Activated CD8-positive, alpha-beta memory T cell treated with anti-CD3 and anti-CD28 coated beads for 48 hours (primary cell): ENCODE measurements around the gene IL12RB2.

Experiments used
- DNase-seq, 3 experiments: peaks; one replicate each; pipeline ENCODE4 v3.0.0-alpha.2; 2020; ENCODE audit warnings: low read depth in 2 of 3, low spot score in 2 of 3

Gene IL12RB2, protein sequence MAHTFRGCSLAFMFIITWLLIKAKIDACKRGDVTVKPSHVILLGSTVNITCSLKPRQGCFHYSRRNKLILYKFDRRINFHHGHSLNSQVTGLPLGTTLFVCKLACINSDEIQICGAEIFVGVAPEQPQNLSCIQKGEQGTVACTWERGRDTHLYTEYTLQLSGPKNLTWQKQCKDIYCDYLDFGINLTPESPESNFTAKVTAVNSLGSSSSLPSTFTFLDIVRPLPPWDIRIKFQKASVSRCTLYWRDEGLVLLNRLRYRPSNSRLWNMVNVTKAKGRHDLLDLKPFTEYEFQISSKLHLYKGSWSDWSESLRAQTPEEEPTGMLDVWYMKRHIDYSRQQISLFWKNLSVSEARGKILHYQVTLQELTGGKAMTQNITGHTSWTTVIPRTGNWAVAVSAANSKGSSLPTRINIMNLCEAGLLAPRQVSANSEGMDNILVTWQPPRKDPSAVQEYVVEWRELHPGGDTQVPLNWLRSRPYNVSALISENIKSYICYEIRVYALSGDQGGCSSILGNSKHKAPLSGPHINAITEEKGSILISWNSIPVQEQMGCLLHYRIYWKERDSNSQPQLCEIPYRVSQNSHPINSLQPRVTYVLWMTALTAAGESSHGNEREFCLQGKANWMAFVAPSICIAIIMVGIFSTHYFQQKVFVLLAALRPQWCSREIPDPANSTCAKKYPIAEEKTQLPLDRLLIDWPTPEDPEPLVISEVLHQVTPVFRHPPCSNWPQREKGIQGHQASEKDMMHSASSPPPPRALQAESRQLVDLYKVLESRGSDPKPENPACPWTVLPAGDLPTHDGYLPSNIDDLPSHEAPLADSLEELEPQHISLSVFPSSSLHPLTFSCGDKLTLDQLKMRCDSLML

GRCh38 chr1:67307251-67308060 is at the start of gene IL12RB2:
IL12RB2 (plus strand) TSS chr1:67307873; CDS start chr1:67320369, 12,496 bp downstream.
- peak in 2 of 3 experiments; percentile 29 to 33 for DNase-seq

DNA sequence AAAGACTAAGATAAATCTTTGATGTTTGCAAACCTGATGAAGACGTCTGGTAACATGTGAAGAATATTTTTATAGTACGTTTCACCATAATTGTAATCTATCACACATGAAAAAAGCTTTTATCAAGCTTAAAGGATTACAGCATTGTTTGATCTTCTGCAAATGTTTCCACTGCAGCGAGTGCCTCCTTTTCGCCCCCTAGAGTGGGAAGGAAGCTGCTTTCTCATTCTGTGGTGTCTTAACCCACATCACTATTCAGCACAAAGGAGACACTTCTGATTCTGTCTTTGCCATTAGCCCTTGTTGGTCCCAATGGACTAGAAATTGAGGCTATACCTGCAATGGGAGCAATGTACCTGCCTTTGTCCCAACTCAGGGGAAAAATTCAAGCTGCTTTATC is 46.0 kb upstream of the IL12RB2 start:
- no peak for DNase-seq

DNA sequence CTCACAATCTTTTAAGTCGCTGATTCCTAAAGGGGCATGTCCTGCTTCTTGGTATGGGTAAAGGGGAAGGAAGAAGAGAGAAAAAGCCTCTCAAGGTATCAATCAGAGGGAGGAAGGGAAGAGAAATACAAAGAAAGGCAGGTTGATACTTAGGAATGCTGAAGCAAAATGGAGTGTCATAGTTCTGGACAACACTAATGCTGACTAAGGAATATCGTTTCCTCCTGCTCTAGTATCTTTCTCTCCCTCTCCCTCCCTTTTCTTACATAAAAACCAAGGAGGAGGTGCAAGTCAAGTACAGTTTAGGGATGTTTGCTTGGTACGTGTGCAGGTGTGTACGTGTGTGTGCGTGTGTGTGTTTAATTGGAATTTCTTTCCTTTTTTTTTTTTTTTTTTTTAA is 44.9 kb upstream of the IL12RB2 start:
- DNase-seq = no peak

DNA sequence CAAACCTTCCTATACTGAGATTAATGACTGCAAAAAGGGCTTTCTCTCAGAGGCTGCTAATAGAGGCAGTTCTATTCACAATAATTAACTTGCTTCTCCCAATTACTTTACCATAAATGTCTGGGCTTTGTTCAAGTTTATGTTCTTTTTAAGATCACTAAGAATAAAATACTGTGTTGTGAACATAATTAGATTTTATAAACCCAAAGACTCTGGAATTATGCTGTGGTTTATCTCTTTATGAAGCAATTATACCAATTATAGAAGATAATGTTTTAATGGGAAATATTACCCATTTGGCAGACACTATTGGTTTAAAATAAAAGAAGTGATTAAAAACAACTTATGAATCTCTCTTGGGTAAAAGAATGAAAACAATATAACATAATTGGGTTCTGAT is 43.5 kb upstream of the IL12RB2 start:
- DNase-seq = no peak

- no peak for DNase-seq
Observed at GRCh38 chr1:67264899-67265298, 42.8 kb upstream of the IL12RB2 start.

DNA sequence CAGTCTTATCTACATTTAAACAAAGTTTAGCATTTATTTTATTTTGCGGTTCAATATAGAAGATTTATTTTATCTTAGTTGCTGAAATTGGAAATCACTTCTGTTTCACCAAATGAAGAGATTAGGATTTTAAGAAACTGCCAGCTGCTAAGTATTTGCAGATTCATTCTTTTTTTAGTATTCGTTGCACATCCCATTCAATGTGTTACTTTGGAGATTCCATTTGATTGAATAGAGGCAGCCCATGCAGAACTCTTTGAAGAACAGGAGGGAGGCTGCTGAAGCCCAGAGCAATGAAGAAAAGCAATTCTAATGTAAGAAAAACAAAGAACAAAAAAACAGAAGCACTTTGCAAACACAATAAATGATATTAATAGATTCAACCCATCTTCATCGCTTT is 38.6 kb upstream of the IL12RB2 start:
- DNase-seq = no peak

GRCh38 chr1:67270541-67270940 is 37.1 kb upstream of the IL12RB2 start:
- DNase-seq = no peak

DNA sequence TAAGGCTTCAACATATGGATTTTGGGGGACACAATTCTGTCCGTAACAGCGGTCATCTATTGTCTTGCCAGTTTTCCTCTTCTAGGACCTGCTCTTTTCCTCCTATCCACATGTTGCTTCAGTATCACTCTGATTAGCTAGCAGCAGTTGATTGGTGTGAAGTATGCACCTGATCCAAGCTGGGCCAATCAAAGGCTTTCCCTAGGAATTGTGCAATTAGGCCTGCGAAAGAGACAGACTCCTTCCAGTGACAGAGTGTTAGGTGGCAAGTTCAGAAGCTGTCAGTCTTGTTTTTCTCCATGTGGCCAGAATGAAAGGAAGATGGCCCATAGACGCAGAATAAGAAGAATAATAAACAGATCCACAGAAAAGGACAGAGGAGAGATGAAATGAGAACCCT is 34.1 kb upstream of the IL12RB2 start:
- DNase-seq = no peak

DNA sequence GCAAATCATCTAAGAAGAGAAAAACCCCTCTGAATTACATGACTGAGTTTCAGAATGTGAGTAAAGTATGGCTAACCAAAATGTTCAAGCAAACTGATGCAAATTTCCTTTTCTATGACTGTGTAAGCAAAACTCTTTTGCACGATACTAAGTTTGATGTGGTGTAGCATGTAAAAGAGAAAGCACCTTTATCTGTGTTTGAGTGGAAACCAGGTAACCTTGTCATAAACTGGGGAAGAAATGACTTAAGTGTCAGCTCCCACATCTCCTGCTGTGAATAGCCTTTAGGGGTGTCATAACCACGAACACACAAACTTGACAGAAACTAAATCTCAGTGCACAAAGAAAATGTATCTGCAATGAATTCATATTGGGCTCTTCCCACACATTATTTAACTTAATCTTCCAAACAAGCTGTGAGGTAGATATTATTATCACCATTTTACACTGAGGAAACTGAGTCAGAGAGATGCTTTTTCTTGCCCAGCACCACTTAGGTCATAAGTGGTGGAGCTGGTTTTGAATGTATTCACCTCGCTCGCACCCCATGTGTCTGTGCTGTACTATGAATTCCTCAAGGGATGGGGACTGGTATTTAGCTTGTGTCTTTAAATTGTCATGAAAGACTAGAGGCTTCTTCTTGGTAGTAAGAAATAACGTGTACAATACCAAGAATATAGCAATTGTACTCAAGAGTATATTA is 32.9 kb upstream of the IL12RB2 start:
- no peak for DNase-seq

- DNase-seq = no peak
Observed at GRCh38 chr1:67280696-67281095, 27.0 kb upstream of the IL12RB2 start.

DNA sequence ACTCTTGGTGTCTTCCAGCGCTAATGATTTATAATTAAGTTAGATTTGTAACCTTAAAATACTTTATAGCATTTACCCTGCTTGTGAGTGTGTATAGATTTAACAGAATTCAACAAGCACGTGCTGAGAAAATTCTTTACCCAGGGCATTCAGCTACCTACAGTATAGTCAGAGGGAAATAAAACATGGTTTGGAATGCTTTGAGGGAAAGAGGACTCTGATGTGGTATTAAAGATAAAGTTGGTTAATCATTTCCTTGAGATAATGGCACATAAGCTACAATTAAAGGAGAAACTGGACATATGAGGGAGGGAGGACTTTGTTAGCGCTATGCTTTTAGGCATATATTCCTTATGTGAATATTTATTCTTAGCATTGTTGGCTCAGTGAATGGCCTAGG is 26.4 kb upstream of the IL12RB2 start:
- no peak for DNase-seq

GRCh38 chr1:67285780-67286488 is 21.7 kb upstream of the IL12RB2 start:
- no peak for DNase-seq

- DNase-seq = no peak
Observed at GRCh38 chr1:67290236-67290635, 17.4 kb upstream of the IL12RB2 start.

DNA sequence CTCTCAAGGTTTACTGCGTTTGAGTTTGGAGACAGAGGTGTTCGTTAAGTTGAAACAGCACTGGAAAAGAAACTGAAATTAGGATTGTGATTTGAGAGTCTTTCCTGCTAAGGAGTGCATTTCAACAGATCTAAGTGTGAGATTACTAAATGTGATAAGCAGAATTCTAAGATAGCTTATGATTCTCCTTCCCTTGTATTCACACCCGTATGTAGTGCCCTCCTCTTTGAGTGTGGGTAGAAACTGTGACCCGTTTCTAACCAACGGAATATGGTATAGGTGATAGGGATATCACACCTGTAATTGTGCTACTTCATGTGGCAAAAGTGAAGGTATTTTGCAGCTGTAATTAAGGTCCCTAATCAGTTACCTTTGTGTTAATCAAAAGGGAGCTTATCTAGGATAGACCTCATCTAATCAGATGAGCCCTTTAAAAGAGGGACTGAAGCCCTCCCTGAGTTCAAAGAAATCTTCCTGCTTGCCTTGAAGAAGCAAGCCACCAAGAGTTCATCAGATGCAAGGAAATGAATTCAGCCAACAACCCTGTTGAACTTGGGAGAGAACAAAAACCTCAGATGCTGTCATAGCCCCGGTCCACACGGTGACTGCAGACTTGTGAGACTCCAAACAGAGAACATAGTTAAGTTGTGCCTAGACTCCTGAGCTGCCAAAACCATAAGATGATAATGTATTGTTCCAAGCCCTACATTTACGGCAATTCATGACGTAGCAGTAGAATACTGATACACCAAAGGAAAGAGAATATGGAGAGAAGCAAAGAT is 12.6 kb upstream of the IL12RB2 start:
- no peak for DNase-seq

GRCh38 chr1:67298762-67299161 is 8.9 kb upstream of the IL12RB2 start:
- no peak for DNase-seq

- no peak for DNase-seq
Observed at GRCh38 chr1:67299296-67299695, 8.4 kb upstream of the IL12RB2 start.

- DNase-seq = no peak
Observed at GRCh38 chr1:67300561-67300960, 7.1 kb upstream of the IL12RB2 start.

DNA sequence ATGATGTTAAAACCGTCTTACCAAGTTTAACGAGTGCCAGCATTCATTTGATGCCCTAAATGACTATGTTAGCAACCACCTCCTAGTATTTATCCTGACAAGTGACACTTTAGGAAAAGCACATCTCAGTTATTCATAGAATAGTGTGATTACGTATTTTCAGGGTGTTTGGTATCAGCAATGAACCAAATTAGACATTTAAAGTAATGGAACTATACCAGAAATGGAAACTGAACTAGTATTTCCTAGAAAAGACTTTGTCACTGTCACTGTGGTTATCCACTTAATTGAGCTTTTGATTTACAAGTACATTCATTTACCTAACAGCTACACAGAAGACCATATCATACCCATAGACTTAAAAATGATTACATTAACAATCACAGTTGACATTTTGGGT is 3.6 kb upstream of the IL12RB2 start:
- DNase-seq = no peak

GRCh38 chr1:67306547-67306946 is 1.1 kb upstream of the IL12RB2 start:
- DNase-seq = no peak
